H1 (cell line): ENCODE measurements around the gene ROBO4. TPM values are rescaled to one million over a fixed set of nuclear protein-coding genes. Genes with fewer than 3 reads are reported as not detected.

Source experiments
- CTCF ChIA-PET: fragments of 300-600 bp; sonication (Branson Sonifier 250); formaldehyde crosslinking; loops from one replicate; lab custom pipeline; 2021; ENCODE audit not compliant: partially characterized antibody; lab: Charles Lee
- POLR2A ChIA-PET: fragments of 300-600 bp; sonication (Branson Sonifier 250); formaldehyde crosslinking; loops from one replicate; lab custom pipeline; 2021; ENCODE audit warnings: inconsistent platforms; ENCODE audit not compliant: partially characterized antibody; lab: Charles Lee
- DNase-seq, 2 experiments: peaks; one replicate each; pipeline versions ENCODE4 v3.0.0 to v3.0.0-alpha.2; 2010 to 2022; ENCODE audit warnings: low spot score in 2 of 2, low read depth in 1 of 2, mixed read lengths in 1 of 2
- FAIRE-seq: peaks from 2 replicates; lab custom pipeline; 2011; peaks lifted over from hg19 to GRCh38; lab: Jason Lieb, UNC
- H2AFZ ChIP-seq: 2 replicates; pipeline ENCODE4 v1.8.1; 2012; ENCODE audit warnings: low read length, inconsistent platforms
- H2AK5ac ChIP-seq: 2 replicates; pipeline ENCODE4 v1.6.1; 2013; ENCODE audit warnings: low read depth, low read length
- H2BK120ac ChIP-seq: replicated peaks from 2 replicates; pipeline ENCODE3; 2013; ENCODE audit warnings: low read depth, low read length, inconsistent platforms
- H2BK12ac ChIP-seq: 2 replicates; pipeline ENCODE4 v1.6.1; 2013; ENCODE audit warnings: low read depth, low read length
- H2BK15ac ChIP-seq: 2 replicates; pipeline ENCODE4 v1.6.1; 2013; ENCODE audit warnings: low read length
- H2BK20ac ChIP-seq: 2 replicates; pipeline ENCODE4 v1.6.1; 2013; ENCODE audit warnings: low read length
- H2BK5ac ChIP-seq: 2 replicates; pipeline ENCODE4 v1.6.1; 2013; ENCODE audit warnings: low read depth, low read length
- H3K14ac ChIP-seq: 2 replicates; pipeline ENCODE4 v1.6.1; 2013; ENCODE audit warnings: inconsistent platforms; ENCODE audit not compliant: insufficient read length
- H3K18ac ChIP-seq: 2 replicates; pipeline ENCODE4 v1.6.1; 2013; ENCODE audit warnings: low read length; ENCODE audit errors: extremely low read depth
- H3K23ac ChIP-seq: 2 replicates; pipeline ENCODE4 v1.6.1; 2013; ENCODE audit warnings: inconsistent platforms; ENCODE audit not compliant: insufficient read length
- H3K23me2 ChIP-seq: 2 replicates; pipeline ENCODE4 v1.6.1; 2013; ENCODE audit warnings: low read depth, low read length
- H3K27ac ChIP-seq: 2 replicates; pipeline ENCODE4 v1.6.1; 2011; ENCODE audit warnings: low read depth, low read length, inconsistent platforms
- H3K27me3 ChIP-seq, 4 experiments: replicated peaks in 1 of 4; 1 replicate in 1 of 4; 2 replicates in 3 of 4; pipeline versions ENCODE4 v1.6.1 to v1.8.1; 2011 to 2013; ENCODE audit warnings: low read length in 3 of 4, mild to moderate bottlenecking in 3 of 4, inconsistent platforms in 2 of 4, mixed read lengths in 2 of 4, moderate library complexity in 1 of 4; ENCODE audit not compliant: control insufficient read depth in 3 of 4, insufficient read depth in 3 of 4; ENCODE audit errors: extremely low read depth in 1 of 4
- H3K36me3 ChIP-seq, 4 experiments: 2 replicates each; pipeline versions ENCODE4 v1.6.1 to v1.8.1; 2011 to 2013; ENCODE audit warnings: mild to moderate bottlenecking in 4 of 4, low read length in 3 of 4, moderate library complexity in 2 of 4, control low read depth in 1 of 4, inconsistent platforms in 1 of 4; ENCODE audit not compliant: insufficient read depth in 4 of 4, control insufficient read depth in 2 of 4
- H3K4ac ChIP-seq: replicated peaks from 2 replicates; pipeline ENCODE3; 2013; ENCODE audit warnings: low read length, low read depth, mixed read lengths, inconsistent platforms; ENCODE audit not compliant: insufficient read length
- H3K4me1 ChIP-seq, 4 experiments: replicated peaks in 1 of 4; 1 replicate in 1 of 4; 2 replicates in 3 of 4; pipeline versions ENCODE4 v1.6.1 to v1.8.1; 2011 to 2013; ENCODE audit warnings: low read length in 3 of 4, inconsistent platforms in 2 of 4, mixed read lengths in 1 of 4; ENCODE audit not compliant: insufficient read depth in 4 of 4, control insufficient read depth in 3 of 4
- H3K4me2 ChIP-seq, 2 experiments: 2 replicates each; pipeline versions ENCODE4 v1.6.1 to v1.8.1; 2011 to 2013; ENCODE audit warnings: low read depth in 2 of 2, low read length in 2 of 2, control low read depth in 1 of 2, inconsistent platforms in 1 of 2, mild to moderate bottlenecking in 1 of 2; ENCODE audit not compliant: insufficient read depth in 1 of 2
- H3K4me3 ChIP-seq, 4 experiments: fragments of 200-600, 300-600 bp in 1 of 4; sonication (generic), shearing (Covaris generic), sonication (Bioruptor Twin) in 1 of 4; 2 replicates each; pipeline versions ENCODE4 v1.5.1 to v1.8.1; 2011 to 2016; ENCODE audit warnings: low read length in 4 of 4, low read depth in 3 of 4, control low read depth in 2 of 4, inconsistent platforms in 2 of 4, mild to moderate bottlenecking in 2 of 4, mixed read lengths in 1 of 4, moderate library complexity in 1 of 4; ENCODE audit not compliant: insufficient read depth in 2 of 4; ENCODE audit errors: extremely low read depth in 1 of 4
- H3K56ac ChIP-seq: replicated peaks from 2 replicates; pipeline ENCODE3; 2013; ENCODE audit warnings: low read depth, mild to moderate bottlenecking, mixed read lengths, low read length, inconsistent platforms; ENCODE audit not compliant: insufficient read length
- H3K79me1 ChIP-seq: 2 replicates; pipeline ENCODE4 v1.6.1; 2013; ENCODE audit warnings: low read depth, low read length, control low read depth
- H3K79me2 ChIP-seq, 2 experiments: 2 replicates each; pipeline versions ENCODE4 v1.6.1 to v1.8.1; 2012 to 2013; ENCODE audit warnings: low read length in 2 of 2, mild to moderate bottlenecking in 2 of 2, inconsistent platforms in 1 of 2; ENCODE audit not compliant: insufficient read depth in 2 of 2, control insufficient read depth in 1 of 2
- H3K9ac ChIP-seq, 4 experiments: replicated peaks in 1 of 4; 1 replicate in 1 of 4; 2 replicates in 3 of 4; pipeline versions ENCODE4 v1.6.1 to v1.8.1; 2011 to 2013; ENCODE audit warnings: low read depth in 3 of 4, low read length in 3 of 4, control low read depth in 2 of 4, mild to moderate bottlenecking in 2 of 4, moderate library complexity in 2 of 4, inconsistent platforms in 1 of 4; ENCODE audit errors: extremely low read depth in 1 of 4
- H3K9me3 ChIP-seq, 2 experiments: 2 replicates each; pipeline versions ENCODE4 v1.6.1 to v1.8.1; 2012 to 2013; ENCODE audit warnings: mild to moderate bottlenecking in 2 of 2, moderate library complexity in 2 of 2, control low read depth in 1 of 2, inconsistent platforms in 1 of 2, low read depth in 1 of 2, low read length in 1 of 2, mixed read lengths in 1 of 2; ENCODE audit not compliant: insufficient read depth in 2 of 2
- H4K20me1 ChIP-seq, 2 experiments: replicated peaks in 1 of 2; 2 replicates each; pipeline versions ENCODE3 to v1.8.1; 2011 to 2013; ENCODE audit warnings: inconsistent platforms in 2 of 2, low read length in 2 of 2, mild to moderate bottlenecking in 1 of 2; ENCODE audit not compliant: insufficient read depth in 2 of 2, control insufficient read depth in 1 of 2
- H4K5ac ChIP-seq: 2 replicates; pipeline ENCODE4 v1.6.1; 2013; ENCODE audit warnings: low read length, low read depth, mixed read lengths, inconsistent platforms; ENCODE audit not compliant: insufficient read length
- H4K8ac ChIP-seq: 2 replicates; pipeline ENCODE4 v1.8.0; 2013; ENCODE audit warnings: mild to moderate bottlenecking, moderate library complexity, low read length, inconsistent platforms; ENCODE audit not compliant: insufficient read depth; ENCODE audit errors: extremely low read depth
- H4K91ac ChIP-seq: replicated peaks from 2 replicates; pipeline ENCODE3; 2013; ENCODE audit warnings: low read length, mixed read lengths, inconsistent platforms; ENCODE audit not compliant: insufficient read length
- SP1 ChIP-seq: IDR thresholded peaks from 2 replicates; pipeline ENCODE4 v1.6.1; 2011; ENCODE audit warnings: low read depth, low read length
- SP4 ChIP-seq: IDR thresholded peaks from 2 replicates; pipeline ENCODE4 v1.6.1; 2012; ENCODE audit warnings: low read length, inconsistent platforms
- WGBS, 2 experiments: shearing (Covaris generic) in 1 of 2; methylation state at CpG; one replicate each; pipeline versions ENCODE4 v1.1.6 to v1.1.7; 2013 to 2015; ENCODE audit warnings: low lambda C conversion rate in 2 of 2, mixed read lengths in 2 of 2, inconsistent platforms in 1 of 2, low coverage in 1 of 2, missing lambda C conversion rate in 1 of 2; ENCODE audit not compliant: insufficient replicate concordance in 2 of 2, insufficient coverage in 1 of 2, insufficient read length in 1 of 2; ENCODE audit errors: extremely low coverage in 1 of 2, missing lambda C conversion rate in 1 of 2; 5-methylcytosine and 5-hydroxymethylcytosine counted together
- polyA plus RNA-seq, 7 experiments: library from polyadenylated mRNA; depleted of rRNA in 3 of 7; stranded (reverse) in 5 of 7; unstranded in 2 of 7; fragments of >200 nt in 5 of 7; fragments of 200-250 nt in 2 of 7; gene quantifications; 1 replicate in 5 of 7; 2 replicates in 1 of 7; 4 replicates in 1 of 7; pipeline versions ENCODE4 v1.2.1 to v1.2.3, GENCODE V29; 2011 to 2013; ENCODE audit warnings: missing spikeins in 2 of 7, mixed read lengths in 2 of 7
- total RNA-seq: library from RNA; stranded (reverse); fragmentation: NEBNext Ultra II Directional; extraction: Animal tissue kit (Norgen Biotek cat#: 25700); gene quantifications from 2 replicates; pipeline ENCODE4 v1.2.1, GENCODE V29; 2021

The ROBO4 gene
- total and polyA plus RNA-seq, 2 of the 8 experiments (the other 6 are each of a cell fraction or from before 2014, with no cell fraction given), result 0.03 TPM; not detected in 1

- Histone ChIP-seq H3K79me2 (no peaks in the 10 kb centered on the region), H3K56ac (no peak overlapping the region), H2AFZ (no peak overlapping the region), H2AK5ac (no peak overlapping the region), H4K20me1 (no peaks in the 10 kb centered on the region), H2BK12ac (no peak overlapping the region), H4K5ac (no peak overlapping the region), H3K18ac (no peak overlapping the region), H3K14ac (no peak overlapping the region), H3K79me1 (no peaks in the 10 kb centered on the region), H3K27me3 (0 out of 7 replicates have a peak, but pooled peaks cover 0 to 3% (median 0%) of the 10 kb centered on the region in 4 experiments), H2BK5ac (no peak overlapping the region), H2BK120ac (no peak overlapping the region), H3K4me2 (no peak overlapping the region), H4K91ac (no peak overlapping the region), H3K9me3 (no peaks in the 10 kb centered on the region), H3K4ac (no peak overlapping the region), H2BK15ac (no peak overlapping the region), H3K4me1 (no peaks in the 10 kb centered on the region), H3K4me3 (no peak overlapping the region), H3K36me3 (no peaks in the 10 kb centered on the region), H4K8ac (no peak overlapping the region), H3K9ac (no peak overlapping the region), H3K27ac (no peak overlapping the region), H2BK20ac (no peak overlapping the region), H3K23ac (no peak overlapping the region), H3K23me2 (peaks cover under 1% of the 10 kb centered on the region; the same call in 1 of the 2 replicates)
- TF ChIP-seq SP4 (no peak), SP1 (0 out of 2 replicates have a peak, but pooled peaks have one; percentile 29)
- DNase-seq (no peak), FAIRE-seq (no peak)
- 54% methylated on average over 6 of the region's 6 CpGs; no CpG with 5 or more reads in 1 of the 2 experiments for WGBS, 2 experiments
- ChIA-PET POLR2A (no interaction called here), CTCF (interaction anchor here (0.7 to 2.4 kb wide), 2 partner anchors 10 to 272 kb away, joined by 3 to 16 read pairs; partner anchors contain the start of genes HEPACAM, SIAE and SPA17)
These were observed 48.2 kb upstream of the ROBO4 start for GRCh38 chr11:124945826-124946225.
